Measurements from ENCODE around the gene WNT9A.
"Not testable (repeated sequence)": the region's sequence is repeated elsewhere in the genome, so short reads cannot be mapped to it uniquely, and the experiment has no call there.

WNT9A gene

GRCh38 chr1:227947676-227948492, at the start of gene WNT9A:
Gene WNT9A, minus strand, starts transcription at chr1:227947932. Its CDS starts 45 bp downstream, at chr1:227947887.
- no peak for DNase-seq

GRCh38 chr1:227996187-227996950, 48.6 kb upstream of the WNT9A start:
- peak; percentile 3 for DNase-seq

GRCh38 chr1:227994632-227995300, 47.0 kb upstream of the WNT9A start:
- DNase-seq = peak; percentile 2

GRCh38 chr1:227987181-227987580, 39.4 kb upstream of the WNT9A start:
- DNase-seq = no peak

- DNase-seq = not testable (repeated sequence)
These were observed 28.0 kb upstream of the WNT9A start for GRCh38 chr1:227975583-227976283.

- DNase-seq = not testable (repeated sequence)
These were observed 26.1 kb upstream of the WNT9A start for GRCh38 chr1:227973724-227974288.

GRCh38 chr1:227972843-227973374, 25.2 kb upstream of the WNT9A start:
- DNase-seq = not testable (repeated sequence)

GRCh38 chr1:227972283-227972679, 24.5 kb upstream of the WNT9A start:
- DNase-seq = not testable (repeated sequence)

- DNase-seq = not testable (repeated sequence)
These were observed 24.0 kb upstream of the WNT9A start for GRCh38 chr1:227971643-227972282.

- DNase-seq = not testable (repeated sequence)
These were observed 23.5 kb upstream of the WNT9A start for GRCh38 chr1:227971216-227971615.

GRCh38 chr1:227970076-227970995, 22.6 kb upstream of the WNT9A start:
- DNase-seq = not testable (repeated sequence)

- DNase-seq = not testable (repeated sequence)
These were observed 20.1 kb upstream of the WNT9A start for GRCh38 chr1:227967815-227968214.

GRCh38 chr1:227966733-227967132, 19.0 kb upstream of the WNT9A start:
- not testable (repeated sequence) for DNase-seq

- DNase-seq = peak; percentile 13
These were observed 14.1 kb upstream of the WNT9A start for GRCh38 chr1:227961651-227962466.

- DNase-seq = peak; percentile 4
These were observed 11.7 kb upstream of the WNT9A start for GRCh38 chr1:227959325-227959860.

- DNase-seq = peak; percentile 3
These were observed 11.0 kb upstream of the WNT9A start for GRCh38 chr1:227958617-227959324.

GRCh38 chr1:227955808-227956207, 8.1 kb upstream of the WNT9A start:
- DNase-seq = no peak

- no peak for DNase-seq
These were observed 6.6 kb upstream of the WNT9A start for GRCh38 chr1:227954163-227954850.

Data from stimulated activated CD8-positive, alpha-beta memory T cell treated with anti-CD3 and anti-CD28 coated beads, Interleukin-4, amount 100 ng/mL, for 48 hours (primary cell).